ENCODE measurements around the gene FAM81A.

Gene FAM81A

DNA sequence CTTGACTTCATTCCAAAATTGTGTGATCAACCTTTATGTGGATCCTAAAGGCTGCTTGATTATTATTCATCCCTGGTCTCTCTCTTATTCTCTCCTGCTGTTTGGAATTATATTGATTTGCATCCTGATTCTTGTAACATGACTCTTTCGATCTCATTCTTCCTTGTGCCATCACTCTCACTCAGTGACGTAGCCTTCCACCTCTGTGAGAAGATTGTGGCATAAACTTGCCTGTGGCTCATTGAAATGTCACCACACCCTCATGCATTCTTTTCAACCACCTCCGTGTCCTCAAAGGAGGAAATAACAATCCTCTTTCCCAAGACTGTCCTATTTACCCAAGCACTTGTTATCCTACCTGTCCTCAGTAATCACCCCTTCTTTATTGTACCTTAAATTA is 132.3 kb downstream of the FAM81A start:
- DNase-seq (ENCODE audit: low read depth): no peak
- H3K4me3 ChIP-seq (ENCODE audit: low read depth, low read length): no peak overlapping the region
- TF ChIP-seq, protein P1, sequence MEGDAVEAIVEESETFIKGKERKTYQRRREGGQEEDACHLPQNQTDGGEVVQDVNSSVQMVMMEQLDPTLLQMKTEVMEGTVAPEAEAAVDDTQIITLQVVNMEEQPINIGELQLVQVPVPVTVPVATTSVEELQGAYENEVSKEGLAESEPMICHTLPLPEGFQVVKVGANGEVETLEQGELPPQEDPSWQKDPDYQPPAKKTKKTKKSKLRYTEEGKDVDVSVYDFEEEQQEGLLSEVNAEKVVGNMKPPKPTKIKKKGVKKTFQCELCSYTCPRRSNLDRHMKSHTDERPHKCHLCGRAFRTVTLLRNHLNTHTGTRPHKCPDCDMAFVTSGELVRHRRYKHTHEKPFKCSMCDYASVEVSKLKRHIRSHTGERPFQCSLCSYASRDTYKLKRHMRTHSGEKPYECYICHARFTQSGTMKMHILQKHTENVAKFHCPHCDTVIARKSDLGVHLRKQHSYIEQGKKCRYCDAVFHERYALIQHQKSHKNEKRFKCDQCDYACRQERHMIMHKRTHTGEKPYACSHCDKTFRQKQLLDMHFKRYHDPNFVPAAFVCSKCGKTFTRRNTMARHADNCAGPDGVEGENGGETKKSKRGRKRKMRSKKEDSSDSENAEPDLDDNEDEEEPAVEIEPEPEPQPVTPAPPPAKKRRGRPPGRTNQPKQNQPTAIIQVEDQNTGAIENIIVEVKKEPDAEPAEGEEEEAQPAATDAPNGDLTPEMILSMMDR (IDR thresholded peaks at IDR 0.05; ENCODE audit: control insufficient read depth, extremely low read depth, insufficient read depth): no peak

DNA sequence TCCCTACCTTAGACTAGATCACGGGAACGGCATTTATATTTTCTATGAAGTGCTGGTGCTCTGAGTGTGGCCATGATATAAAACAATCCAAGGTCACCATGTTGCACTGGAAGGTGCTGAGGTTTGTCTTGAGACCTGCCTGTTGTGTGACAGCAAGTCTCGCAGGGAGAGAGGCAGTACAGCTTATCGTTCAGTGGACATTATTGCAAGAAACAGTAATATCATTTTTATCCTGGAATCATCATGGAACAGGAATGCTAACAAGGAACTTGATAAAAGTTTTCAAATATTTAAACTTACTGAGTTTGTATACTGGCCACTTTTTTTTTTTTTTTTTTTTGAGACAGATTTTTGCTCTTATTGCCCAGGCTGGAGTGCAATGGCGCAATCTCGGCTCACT is 133.6 kb downstream of the FAM81A start:
- TF ChIP-seq, protein P1 (IDR thresholded peaks at IDR 0.05; ENCODE audit: control insufficient read depth, extremely low read depth, insufficient read depth): no peak

More for the DNA sequence above, 133.6 kb downstream of the FAM81A start:
- no peak overlapping the region for H3K4me3 ChIP-seq (ENCODE audit: low read depth, low read length)
- no peak for DNase-seq (ENCODE audit: low read depth)

Data from LNCaP clone FGC (cell line).